ENCODE measurements around the gene GAGE13. TPM values are rescaled to one million over a fixed set of nuclear protein-coding genes. Genes with fewer than 3 reads are reported as not detected.

Gene GAGE13
- total and polyA plus RNA-seq, 9 of the 15 experiments (the other 6 are each of a cell fraction or from before 2014, with no cell fraction given), result 31.6 to 506 (median 154) TPM

DNA sequence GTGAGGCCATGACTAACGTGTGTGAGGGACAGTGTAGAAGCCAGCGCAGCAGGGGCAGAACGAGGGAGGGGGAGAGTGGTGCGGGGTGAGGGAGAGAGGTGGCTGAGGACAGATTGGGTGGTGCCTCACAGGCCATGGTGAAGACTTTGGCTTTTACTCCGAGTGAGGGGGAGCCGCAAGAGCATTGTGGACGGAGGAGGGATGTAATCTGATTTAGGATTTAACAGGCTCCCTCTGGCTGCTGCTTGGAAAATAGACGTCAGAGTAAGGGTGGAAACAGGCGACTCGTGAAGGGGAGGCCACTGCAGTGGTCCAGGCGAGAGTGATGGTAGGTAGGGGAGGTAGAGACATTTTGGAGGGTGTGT is 48.8 kb upstream of the GAGE13 start (continued):
- TF ChIP-seq CREM (IDR thresholded peaks at IDR 0.05; ENCODE audit: low read depth) (peak; percentile 69), DPF2 (IDR thresholded peaks at IDR 0.05) (peak; percentile 49; the same call in 1 of the 2 replicates), ARNT (IDR thresholded peaks at IDR 0.05) (0 out of 4 replicates have a peak, but pooled peaks of 1 of the 2 experiments have one; percentile 17), HDAC1 (IDR thresholded peaks at IDR 0.05) (peak in 1 of 2 experiments; percentile 60; a peak in 1 of 4 replicates), ZSCAN32 (CRISPR knock-in tag; IDR thresholded peaks at IDR 0.05) (no peak), LCOR (CRISPR knock-in tag; IDR thresholded peaks at IDR 0.05) (no peak)
- TF ChIP-seq, protein P1, sequence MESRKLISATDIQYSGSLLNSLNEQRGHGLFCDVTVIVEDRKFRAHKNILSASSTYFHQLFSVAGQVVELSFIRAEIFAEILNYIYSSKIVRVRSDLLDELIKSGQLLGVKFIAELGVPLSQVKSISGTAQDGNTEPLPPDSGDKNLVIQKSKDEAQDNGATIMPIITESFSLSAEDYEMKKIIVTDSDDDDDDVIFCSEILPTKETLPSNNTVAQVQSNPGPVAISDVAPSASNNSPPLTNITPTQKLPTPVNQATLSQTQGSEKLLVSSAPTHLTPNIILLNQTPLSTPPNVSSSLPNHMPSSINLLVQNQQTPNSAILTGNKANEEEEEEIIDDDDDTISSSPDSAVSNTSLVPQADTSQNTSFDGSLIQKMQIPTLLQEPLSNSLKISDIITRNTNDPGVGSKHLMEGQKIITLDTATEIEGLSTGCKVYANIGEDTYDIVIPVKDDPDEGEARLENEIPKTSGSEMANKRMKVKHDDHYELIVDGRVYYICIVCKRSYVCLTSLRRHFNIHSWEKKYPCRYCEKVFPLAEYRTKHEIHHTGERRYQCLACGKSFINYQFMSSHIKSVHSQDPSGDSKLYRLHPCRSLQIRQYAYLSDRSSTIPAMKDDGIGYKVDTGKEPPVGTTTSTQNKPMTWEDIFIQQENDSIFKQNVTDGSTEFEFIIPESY (CRISPR knock-in tag; IDR thresholded peaks at IDR 0.05), result no peak
- TF ChIP-seq, protein P2, sequence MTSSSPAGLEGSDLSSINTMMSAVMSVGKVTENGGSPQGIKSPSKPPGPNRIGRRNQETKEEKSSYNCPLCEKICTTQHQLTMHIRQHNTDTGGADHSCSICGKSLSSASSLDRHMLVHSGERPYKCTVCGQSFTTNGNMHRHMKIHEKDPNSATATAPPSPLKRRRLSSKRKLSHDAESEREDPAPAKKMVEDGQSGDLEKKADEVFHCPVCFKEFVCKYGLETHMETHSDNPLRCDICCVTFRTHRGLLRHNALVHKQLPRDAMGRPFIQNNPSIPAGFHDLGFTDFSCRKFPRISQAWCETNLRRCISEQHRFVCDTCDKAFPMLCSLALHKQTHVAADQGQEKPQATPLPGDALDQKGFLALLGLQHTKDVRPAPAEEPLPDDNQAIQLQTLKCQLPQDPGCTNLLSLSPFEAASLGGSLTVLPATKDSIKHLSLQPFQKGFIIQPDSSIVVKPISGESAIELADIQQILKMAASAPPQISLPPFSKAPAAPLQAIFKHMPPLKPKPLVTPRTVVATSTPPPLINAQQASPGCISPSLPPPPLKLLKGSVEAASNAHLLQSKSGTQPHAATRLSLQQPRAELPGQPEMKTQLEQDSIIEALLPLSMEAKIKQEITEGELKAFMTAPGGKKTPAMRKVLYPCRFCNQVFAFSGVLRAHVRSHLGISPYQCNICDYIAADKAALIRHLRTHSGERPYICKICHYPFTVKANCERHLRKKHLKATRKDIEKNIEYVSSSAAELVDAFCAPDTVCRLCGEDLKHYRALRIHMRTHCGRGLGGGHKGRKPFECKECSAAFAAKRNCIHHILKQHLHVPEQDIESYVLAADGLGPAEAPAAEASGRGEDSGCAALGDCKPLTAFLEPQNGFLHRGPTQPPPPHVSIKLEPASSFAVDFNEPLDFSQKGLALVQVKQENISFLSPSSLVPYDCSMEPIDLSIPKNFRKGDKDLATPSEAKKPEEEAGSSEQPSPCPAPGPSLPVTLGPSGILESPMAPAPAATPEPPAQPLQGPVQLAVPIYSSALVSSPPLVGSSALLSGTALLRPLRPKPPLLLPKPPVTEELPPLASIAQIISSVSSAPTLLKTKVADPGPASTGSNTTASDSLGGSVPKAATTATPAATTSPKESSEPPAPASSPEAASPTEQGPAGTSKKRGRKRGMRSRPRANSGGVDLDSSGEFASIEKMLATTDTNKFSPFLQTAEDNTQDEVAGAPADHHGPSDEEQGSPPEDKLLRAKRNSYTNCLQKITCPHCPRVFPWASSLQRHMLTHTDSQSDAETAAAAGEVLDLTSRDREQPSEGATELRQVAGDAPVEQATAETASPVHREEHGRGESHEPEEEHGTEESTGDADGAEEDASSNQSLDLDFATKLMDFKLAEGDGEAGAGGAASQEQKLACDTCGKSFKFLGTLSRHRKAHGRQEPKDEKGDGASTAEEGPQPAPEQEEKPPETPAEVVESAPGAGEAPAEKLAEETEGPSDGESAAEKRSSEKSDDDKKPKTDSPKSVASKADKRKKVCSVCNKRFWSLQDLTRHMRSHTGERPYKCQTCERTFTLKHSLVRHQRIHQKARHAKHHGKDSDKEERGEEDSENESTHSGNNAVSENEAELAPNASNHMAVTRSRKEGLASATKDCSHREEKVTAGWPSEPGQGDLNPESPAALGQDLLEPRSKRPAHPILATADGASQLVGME (CRISPR knock-in tag; IDR thresholded peaks at IDR 0.05), result no peak
- TF ChIP-seq, protein P3, sequence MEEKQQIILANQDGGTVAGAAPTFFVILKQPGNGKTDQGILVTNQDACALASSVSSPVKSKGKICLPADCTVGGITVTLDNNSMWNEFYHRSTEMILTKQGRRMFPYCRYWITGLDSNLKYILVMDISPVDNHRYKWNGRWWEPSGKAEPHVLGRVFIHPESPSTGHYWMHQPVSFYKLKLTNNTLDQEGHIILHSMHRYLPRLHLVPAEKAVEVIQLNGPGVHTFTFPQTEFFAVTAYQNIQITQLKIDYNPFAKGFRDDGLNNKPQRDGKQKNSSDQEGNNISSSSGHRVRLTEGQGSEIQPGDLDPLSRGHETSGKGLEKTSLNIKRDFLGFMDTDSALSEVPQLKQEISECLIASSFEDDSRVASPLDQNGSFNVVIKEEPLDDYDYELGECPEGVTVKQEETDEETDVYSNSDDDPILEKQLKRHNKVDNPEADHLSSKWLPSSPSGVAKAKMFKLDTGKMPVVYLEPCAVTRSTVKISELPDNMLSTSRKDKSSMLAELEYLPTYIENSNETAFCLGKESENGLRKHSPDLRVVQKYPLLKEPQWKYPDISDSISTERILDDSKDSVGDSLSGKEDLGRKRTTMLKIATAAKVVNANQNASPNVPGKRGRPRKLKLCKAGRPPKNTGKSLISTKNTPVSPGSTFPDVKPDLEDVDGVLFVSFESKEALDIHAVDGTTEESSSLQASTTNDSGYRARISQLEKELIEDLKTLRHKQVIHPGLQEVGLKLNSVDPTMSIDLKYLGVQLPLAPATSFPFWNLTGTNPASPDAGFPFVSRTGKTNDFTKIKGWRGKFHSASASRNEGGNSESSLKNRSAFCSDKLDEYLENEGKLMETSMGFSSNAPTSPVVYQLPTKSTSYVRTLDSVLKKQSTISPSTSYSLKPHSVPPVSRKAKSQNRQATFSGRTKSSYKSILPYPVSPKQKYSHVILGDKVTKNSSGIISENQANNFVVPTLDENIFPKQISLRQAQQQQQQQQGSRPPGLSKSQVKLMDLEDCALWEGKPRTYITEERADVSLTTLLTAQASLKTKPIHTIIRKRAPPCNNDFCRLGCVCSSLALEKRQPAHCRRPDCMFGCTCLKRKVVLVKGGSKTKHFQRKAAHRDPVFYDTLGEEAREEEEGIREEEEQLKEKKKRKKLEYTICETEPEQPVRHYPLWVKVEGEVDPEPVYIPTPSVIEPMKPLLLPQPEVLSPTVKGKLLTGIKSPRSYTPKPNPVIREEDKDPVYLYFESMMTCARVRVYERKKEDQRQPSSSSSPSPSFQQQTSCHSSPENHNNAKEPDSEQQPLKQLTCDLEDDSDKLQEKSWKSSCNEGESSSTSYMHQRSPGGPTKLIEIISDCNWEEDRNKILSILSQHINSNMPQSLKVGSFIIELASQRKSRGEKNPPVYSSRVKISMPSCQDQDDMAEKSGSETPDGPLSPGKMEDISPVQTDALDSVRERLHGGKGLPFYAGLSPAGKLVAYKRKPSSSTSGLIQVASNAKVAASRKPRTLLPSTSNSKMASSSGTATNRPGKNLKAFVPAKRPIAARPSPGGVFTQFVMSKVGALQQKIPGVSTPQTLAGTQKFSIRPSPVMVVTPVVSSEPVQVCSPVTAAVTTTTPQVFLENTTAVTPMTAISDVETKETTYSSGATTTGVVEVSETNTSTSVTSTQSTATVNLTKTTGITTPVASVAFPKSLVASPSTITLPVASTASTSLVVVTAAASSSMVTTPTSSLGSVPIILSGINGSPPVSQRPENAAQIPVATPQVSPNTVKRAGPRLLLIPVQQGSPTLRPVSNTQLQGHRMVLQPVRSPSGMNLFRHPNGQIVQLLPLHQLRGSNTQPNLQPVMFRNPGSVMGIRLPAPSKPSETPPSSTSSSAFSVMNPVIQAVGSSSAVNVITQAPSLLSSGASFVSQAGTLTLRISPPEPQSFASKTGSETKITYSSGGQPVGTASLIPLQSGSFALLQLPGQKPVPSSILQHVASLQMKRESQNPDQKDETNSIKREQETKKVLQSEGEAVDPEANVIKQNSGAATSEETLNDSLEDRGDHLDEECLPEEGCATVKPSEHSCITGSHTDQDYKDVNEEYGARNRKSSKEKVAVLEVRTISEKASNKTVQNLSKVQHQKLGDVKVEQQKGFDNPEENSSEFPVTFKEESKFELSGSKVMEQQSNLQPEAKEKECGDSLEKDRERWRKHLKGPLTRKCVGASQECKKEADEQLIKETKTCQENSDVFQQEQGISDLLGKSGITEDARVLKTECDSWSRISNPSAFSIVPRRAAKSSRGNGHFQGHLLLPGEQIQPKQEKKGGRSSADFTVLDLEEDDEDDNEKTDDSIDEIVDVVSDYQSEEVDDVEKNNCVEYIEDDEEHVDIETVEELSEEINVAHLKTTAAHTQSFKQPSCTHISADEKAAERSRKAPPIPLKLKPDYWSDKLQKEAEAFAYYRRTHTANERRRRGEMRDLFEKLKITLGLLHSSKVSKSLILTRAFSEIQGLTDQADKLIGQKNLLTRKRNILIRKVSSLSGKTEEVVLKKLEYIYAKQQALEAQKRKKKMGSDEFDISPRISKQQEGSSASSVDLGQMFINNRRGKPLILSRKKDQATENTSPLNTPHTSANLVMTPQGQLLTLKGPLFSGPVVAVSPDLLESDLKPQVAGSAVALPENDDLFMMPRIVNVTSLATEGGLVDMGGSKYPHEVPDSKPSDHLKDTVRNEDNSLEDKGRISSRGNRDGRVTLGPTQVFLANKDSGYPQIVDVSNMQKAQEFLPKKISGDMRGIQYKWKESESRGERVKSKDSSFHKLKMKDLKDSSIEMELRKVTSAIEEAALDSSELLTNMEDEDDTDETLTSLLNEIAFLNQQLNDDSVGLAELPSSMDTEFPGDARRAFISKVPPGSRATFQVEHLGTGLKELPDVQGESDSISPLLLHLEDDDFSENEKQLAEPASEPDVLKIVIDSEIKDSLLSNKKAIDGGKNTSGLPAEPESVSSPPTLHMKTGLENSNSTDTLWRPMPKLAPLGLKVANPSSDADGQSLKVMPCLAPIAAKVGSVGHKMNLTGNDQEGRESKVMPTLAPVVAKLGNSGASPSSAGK (IDR thresholded peaks at IDR 0.05), result peak; percentile 34; the same call in 1 of the 2 replicates

All from K562 (cell line).